Activated B cell treated with CpG ODN at 0.5 μM for 24 hours (primary cell): ENCODE data around the gene FLRT3. TPM values are rescaled to one million over a fixed set of nuclear protein-coding genes. Genes with fewer than 3 reads are reported as not detected.

Source experiments
- ATAC-seq: fragments of 200-7000 bp; cut with Tn5 transposase; one replicate; pipeline ENCODE4 v1.10.0; 2021; ENCODE audit warnings: low read depth, mild to moderate bottlenecking, moderate library complexity
- CTCF ChIA-PET: fragments of 350-600 bp; sonication (Branson Sonifier 250); formaldehyde crosslinking; loops from one replicate; lab custom pipeline; 2021; ENCODE audit warnings: antibody characterized with exemption; lab: Charles Lee
- POLR2A ChIA-PET: fragments of 350-600 bp; sonication (Branson Sonifier 250); formaldehyde crosslinking; loops from one replicate; lab custom pipeline; 2021; ENCODE audit warnings: antibody characterized with exemption; lab: Charles Lee
- DNase-seq: peaks from one replicate; pipeline ENCODE4 v3.0.0; 2022
- H3K27ac Mint-ChIP-seq: one replicate; pipeline ENCODE4 v1.8.0; 2020; ENCODE audit warnings: mixed read lengths
- H3K27me3 Mint-ChIP-seq: one replicate; pipeline ENCODE4 v1.8.0; 2021; ENCODE audit warnings: mixed read lengths
- H3K36me3 Mint-ChIP-seq: one replicate; pipeline ENCODE4 v1.8.0; 2021; ENCODE audit warnings: low read depth, mixed read lengths
- H3K4me1 Mint-ChIP-seq: one replicate; pipeline ENCODE4 v1.8.0; 2021; ENCODE audit warnings: mixed read lengths
- H3K4me3 Mint-ChIP-seq: one replicate; pipeline ENCODE4 v1.8.0; 2020; ENCODE audit warnings: mild to moderate bottlenecking, mixed read lengths
- H3K9me3 Mint-ChIP-seq: one replicate; pipeline ENCODE4 v1.8.0; 2020; ENCODE audit warnings: mixed read lengths
- intact Hi-C: fragments of 100-400 bp; cut with micrococcal nuclease; formaldehyde crosslinking; loops from one replicate; pipeline ENCODE4 v1.15.1; 2024
- total RNA-seq: library from RNA; stranded (reverse); gene quantifications from 2 replicates; pipeline ENCODE4 v1.2.3, GENCODE V29; 2022
- TF ChIP-seq, protein P1 (sequence below): fragments of 200-600 bp; IDR thresholded peaks from one replicate; pipeline ENCODE4 v1.8.0; 2022; ENCODE audit warnings: antibody characterized with exemption, mild to moderate bottlenecking

FLRT3 gene
- total RNA-seq, 1 donor from 2014 or later = not detected

DNA sequence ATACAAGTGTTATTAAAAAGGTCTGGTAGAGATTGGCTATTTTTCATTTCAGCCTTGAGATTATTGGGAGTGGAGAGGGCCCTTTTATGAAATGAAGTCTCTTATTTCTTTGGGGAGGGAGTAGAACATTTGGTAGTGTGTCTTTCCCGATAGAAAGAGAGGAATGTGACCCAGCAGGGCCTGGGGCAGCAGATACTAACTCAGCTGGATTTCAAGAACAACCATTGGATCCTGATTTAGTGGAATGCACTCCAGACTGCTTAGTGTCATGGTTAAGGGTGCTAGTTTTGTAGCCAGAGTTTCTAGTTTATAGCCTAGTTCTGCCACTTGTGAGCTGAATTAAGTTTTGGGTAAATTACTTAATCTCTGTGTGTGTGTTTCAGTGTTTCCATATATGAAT is 18.4 kb upstream of the FLRT3 start:
- ChIA-PET POLR2A (no interaction called here), CTCF (no interaction called here)
- TF ChIP-seq, protein P1, sequence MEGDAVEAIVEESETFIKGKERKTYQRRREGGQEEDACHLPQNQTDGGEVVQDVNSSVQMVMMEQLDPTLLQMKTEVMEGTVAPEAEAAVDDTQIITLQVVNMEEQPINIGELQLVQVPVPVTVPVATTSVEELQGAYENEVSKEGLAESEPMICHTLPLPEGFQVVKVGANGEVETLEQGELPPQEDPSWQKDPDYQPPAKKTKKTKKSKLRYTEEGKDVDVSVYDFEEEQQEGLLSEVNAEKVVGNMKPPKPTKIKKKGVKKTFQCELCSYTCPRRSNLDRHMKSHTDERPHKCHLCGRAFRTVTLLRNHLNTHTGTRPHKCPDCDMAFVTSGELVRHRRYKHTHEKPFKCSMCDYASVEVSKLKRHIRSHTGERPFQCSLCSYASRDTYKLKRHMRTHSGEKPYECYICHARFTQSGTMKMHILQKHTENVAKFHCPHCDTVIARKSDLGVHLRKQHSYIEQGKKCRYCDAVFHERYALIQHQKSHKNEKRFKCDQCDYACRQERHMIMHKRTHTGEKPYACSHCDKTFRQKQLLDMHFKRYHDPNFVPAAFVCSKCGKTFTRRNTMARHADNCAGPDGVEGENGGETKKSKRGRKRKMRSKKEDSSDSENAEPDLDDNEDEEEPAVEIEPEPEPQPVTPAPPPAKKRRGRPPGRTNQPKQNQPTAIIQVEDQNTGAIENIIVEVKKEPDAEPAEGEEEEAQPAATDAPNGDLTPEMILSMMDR = no peak
- intact Hi-C loops = no loop called here
- H3K4me3 Mint-ChIP-seq = no peak overlapping the region
- H3K36me3 Mint-ChIP-seq = no peaks in the 10 kb centered on the region
- ATAC-seq (no peak), DNase-seq (no peak)
- H3K9me3 Mint-ChIP-seq = no peaks in the 10 kb centered on the region
- H3K27me3 Mint-ChIP-seq = peaks cover 7% of the 10 kb centered on the region
- no peak overlapping the region for H3K27ac Mint-ChIP-seq
- H3K4me1 Mint-ChIP-seq = no peaks in the 10 kb centered on the region

DNA sequence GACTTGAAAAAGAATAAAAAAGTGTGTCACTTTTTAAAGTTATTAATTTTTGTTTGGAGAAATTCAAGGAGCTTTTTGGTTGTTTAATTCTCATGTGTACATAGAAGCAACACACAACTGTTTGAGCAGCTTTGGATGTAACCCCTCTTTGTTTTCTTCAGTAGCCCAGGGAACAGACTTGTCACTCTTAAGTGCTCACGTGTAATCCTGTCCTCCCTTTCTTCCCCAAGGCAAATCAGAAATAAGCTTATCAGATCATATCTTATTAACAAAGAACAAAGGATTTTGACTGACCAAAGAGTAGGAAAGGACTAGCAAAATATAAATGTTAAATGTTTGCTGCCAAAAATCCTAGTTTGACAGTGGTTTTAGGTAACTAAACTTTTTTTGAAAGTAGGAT is 7.3 kb upstream of the FLRT3 start:
- CTCF ChIA-PET = interaction anchor here (0.6 kb wide), 1 partner anchor 7 kb away, joined by 3 read pairs; the partner anchor contains the start of gene FLRT3
- ATAC-seq = no peak

DNA sequence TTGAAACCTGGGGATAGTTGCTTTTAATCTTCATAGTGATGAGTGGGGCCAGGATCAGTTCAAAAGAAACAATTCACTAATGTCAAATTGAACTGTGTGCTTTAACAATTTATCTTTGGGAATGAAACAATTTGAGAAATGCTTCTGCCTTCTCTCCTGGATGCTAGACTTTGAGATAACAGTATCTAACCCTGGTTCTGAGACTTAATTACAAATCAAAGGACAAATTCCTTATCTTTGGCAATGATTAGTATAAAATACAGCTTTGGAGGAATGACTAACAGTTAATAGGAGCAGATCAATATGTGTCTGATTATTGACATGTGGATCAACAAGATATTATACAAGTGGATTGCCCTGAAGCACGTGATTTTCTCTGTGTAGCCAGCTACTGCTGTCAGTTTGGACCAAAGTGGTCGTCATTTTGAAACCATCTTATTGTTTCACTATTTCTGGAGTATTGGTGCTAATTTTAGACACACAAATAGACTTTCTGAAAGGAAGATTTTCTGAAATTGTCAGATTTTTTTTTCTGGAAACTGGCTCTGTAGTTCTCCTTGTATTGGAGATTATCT is 6.2 kb upstream of the FLRT3 start:
- peaks cover 4% of the 10 kb centered on the region for H3K4me1 Mint-ChIP-seq
- no peak overlapping the region for H3K27ac Mint-ChIP-seq
- H3K9me3 Mint-ChIP-seq = no peaks in the 10 kb centered on the region
- TF ChIP-seq, protein P1 = no peak
- intact Hi-C loops = no loop called here
- ChIA-PET POLR2A (no interaction called here), CTCF (no interaction called here)
- DNase-seq = no peak
- no peak for ATAC-seq
- H3K36me3 Mint-ChIP-seq = no peaks in the 10 kb centered on the region
- no peak overlapping the region for H3K4me3 Mint-ChIP-seq
- peaks cover 4% of the 10 kb centered on the region for H3K27me3 Mint-ChIP-seq

More for the DNA sequence above, 7.3 kb upstream of the FLRT3 start:
- H3K27ac Mint-ChIP-seq = no peak overlapping the region
- intact Hi-C loops = no loop called here
- DNase-seq = no peak
- POLR2A ChIA-PET = no interaction called here
- peaks cover 4% of the 10 kb centered on the region for H3K4me1 Mint-ChIP-seq
- H3K36me3 Mint-ChIP-seq = no peaks in the 10 kb centered on the region
- H3K9me3 Mint-ChIP-seq = no peaks in the 10 kb centered on the region
- H3K27me3 Mint-ChIP-seq = peaks cover 4% of the 10 kb centered on the region
- H3K4me3 Mint-ChIP-seq = no peak overlapping the region
- TF ChIP-seq, protein P1 = no peak

DNA sequence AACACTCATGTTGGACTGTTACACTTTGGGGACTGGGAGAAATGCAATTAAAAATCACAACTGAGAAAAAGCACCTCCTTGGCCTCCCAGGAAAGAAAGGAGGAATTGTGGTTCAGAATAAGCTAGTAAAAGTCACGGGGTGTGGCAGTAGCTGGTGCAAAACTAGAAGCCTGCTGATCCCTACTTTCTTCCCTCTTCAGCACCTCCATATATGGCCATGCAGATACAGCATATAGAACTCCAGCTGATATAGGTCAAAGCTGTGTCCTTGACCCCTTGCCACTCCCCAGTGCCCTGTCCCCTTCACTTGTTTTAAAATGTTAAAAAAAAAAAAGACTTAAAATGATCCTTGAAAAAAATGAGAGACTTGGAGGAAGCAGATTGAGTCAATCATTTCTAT is 5.5 kb upstream of the FLRT3 start:
- POLR2A ChIA-PET = no interaction called here
- Mint-ChIP-seq H3K36me3 (no peaks in the 10 kb centered on the region), H3K27me3 (peaks cover 4% of the 10 kb centered on the region), H3K4me3 (no peak overlapping the region), H3K4me1 (peaks cover 4% of the 10 kb centered on the region), H3K27ac (no peak overlapping the region), H3K9me3 (no peaks in the 10 kb centered on the region)
- DNase-seq (no peak), ATAC-seq (no peak)
- intact Hi-C loops = no loop called here
- TF ChIP-seq, protein P1 = no peak
- CTCF ChIA-PET = no interaction called here

DNA sequence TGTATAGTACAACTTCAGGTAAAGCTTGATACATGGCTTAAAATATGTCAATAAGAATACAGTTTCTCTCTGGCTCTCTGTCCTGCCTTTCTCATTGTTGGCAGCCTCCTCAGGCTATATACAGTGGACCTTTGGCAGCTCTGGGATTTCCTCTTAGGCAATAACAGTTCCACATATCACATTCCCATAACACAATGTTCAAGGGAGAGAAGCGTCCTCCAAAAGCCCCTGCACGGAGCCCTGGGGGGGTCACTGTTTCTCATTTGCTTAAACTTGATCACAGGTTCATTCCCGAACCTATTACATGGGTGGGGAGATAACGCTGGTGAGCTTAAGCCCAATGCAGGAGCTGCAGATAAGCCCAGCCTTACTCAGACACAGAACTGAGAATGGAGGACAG is 4.4 kb upstream of the FLRT3 start:
- Mint-ChIP-seq H3K27ac (no peak overlapping the region), H3K4me1 (peaks cover 9% of the 10 kb centered on the region), H3K4me3 (no peak overlapping the region), H3K27me3 (peaks cover 11% of the 10 kb centered on the region), H3K9me3 (no peaks in the 10 kb centered on the region), H3K36me3 (no peaks in the 10 kb centered on the region)
- intact Hi-C loops = no loop called here
- DNase-seq (no peak), ATAC-seq (no peak)
- POLR2A ChIA-PET = no interaction called here
- TF ChIP-seq, protein P1 = no peak
- CTCF ChIA-PET = no interaction called here
